Measurements from ENCODE around the gene SLC6A17.

The SLC6A17 gene

GRCh38 chr1:110243574-110243973 is 93.3 kb downstream of the SLC6A17 start:
- DNase-seq, result peak; percentile 31

DNA sequence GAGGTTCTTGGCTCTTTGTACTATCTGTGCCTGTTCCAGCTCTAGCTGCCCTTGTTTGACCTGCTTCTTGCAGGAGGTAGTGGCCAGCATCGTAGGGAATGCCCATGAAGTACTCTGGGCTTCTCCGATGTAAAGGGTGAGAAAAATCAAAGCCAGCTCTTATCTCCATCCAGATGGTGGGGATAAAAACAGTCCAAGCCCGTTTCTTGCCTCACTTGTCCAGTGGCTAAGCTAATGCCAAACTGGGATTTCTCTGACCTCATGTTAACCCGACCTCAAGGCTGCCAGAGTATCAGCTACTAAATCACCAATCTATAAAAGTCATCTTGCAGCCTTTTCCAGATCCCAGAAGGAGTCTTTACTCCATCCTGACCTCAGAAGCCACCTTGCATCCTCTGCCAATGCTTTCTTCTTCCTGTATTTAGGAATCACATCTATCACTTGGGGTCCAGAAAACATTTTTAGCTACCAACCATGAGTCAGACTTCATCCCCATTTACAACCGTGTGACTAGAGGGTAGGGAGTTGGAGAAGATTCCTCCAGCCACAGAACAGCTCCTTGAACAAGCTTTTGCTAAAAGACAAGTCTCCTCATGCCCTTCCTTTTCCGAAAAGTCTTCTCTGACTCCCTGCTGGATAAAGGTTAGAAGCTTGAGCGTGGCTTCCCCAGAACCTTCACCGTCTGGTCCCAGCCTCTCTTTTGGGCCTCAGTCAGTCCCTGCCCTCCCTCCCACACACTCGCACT is 95.8 kb downstream of the SLC6A17 start:
- DNase-seq, result no peak

GRCh38 chr1:110248746-110249145 is 98.5 kb downstream of the SLC6A17 start:
- no peak for DNase-seq

GRCh38 chr1:110249256-110249655 is 99.0 kb downstream of the SLC6A17 start:
- DNase-seq, result no peak

DNA sequence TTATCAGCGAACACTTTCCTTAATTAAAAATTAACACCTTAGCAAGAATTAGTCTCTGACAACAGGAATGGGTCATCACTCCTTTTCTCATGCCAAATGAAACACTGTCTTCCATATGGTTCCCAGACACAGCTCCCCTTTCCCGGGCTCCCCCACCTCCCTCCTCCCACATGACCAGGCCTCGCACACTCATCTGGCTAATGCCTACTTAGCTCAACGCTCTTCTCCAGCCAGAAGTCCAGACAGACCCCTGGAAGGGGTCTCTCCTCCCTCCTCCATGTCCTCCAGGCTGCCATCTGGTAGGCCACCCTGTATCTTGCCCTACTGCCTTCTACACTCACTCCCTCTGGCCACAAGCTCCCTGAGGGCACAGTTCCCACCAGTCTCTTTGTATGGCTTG is 99.7 kb downstream of the SLC6A17 start:
- no peak for DNase-seq

DNA sequence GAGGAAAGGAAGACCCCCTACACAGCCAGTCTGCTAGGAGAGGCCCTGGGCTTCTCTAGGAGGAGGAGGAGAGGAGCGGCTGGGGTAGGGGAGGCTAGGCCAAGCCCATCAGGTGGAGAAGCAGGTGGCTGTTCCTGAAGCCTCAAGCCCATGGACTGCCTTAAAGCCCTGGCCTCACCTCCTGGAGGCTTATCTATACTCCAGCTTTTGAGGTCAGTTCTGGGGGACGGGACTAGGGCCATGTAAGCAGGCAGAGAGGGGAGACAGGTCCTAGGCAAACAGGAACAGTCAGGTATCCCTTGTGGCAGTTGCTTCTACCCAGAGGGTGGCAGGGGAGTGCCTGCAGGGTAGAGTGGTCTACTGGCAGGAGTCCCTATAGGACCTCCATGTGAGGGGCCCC is 100.5 kb downstream of the SLC6A17 start:
- no peak for DNase-seq

All from activated CD4-positive, alpha-beta T cell treated with anti-CD3 and anti-CD28 coated beads for 48 hours (primary cell).